ENCODE measurements around the gene LITAFD. TPM values are rescaled to one million over a fixed set of nuclear protein-coding genes. Genes with fewer than 3 reads are reported as not detected.

The LITAFD gene
- polyA plus RNA-seq, 1 of the 3 experiments (the other 2 are of a cell fraction) = not detected

DNA sequence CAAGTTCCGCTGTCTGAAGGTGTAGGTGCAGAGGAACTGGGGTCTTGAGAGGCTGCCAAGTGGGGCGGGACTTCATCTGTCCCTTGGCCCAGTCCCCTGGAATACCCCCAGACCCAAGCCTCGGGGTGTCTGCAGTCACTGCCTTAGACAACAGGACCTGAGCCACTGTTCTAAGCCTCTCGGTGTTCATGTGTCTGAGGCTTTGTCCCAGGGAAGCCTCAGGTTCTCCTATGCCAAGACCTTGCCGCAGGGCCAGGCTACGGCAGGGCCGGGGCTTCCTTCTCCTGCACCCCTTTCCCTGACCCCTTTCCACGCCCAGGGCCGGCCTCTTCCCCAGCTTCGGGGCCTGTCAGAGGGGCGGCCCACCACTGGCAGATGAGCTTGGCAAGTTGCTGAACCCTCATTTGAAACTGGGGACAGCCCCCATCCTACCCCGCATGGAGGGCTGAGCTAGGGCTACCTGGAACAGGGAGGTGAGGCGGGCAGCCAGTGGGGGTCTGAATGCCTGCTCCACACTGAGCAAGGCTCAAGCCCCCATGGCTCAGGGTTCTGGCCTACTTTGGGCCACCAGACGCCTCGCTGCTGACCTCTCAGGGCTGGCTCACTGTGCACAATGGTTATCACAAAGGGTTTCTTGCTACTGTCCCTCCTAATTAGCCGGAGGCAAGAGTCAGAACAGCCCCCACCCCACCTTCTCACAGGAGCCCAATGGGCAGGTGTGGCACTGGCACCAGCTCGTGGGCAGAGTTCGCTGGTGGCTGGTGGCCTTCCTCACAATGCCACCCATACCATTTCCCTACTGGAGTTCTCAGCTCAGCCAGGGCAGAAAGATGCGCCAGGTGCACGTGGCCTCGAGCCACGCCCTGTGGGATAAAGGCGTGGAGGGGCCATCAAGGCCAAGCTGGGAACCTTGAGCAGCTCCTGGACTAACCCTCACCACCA, 7.1 kb downstream of the LITAFD start:
- Histone ChIP-seq H3K36me3 (replicated peaks in 1 of 2; ENCODE audit: control insufficient read depth in 1 of 2, insufficient read depth in 2 of 2, low read length in 1 of 2) (peaks cover 18 to 46% of the 10 kb centered on the region in 2 experiments), H3K4me2 (no peak overlapping the region), H3K9ac (no peak overlapping the region), H2AFZ (ENCODE audit: low read depth) (no peak overlapping the region), H3K27me3 (ENCODE audit: insufficient read depth) (no peaks in the 10 kb centered on the region), H3K9me2 (no peaks in the 10 kb centered on the region), H4K20me1 (ENCODE audit: insufficient read depth) (0 out of 2 replicates have a peak, but pooled peaks cover 12% of the 10 kb centered on the region), H3K9me3 (no peaks in the 10 kb centered on the region), H3K79me2 (ENCODE audit: insufficient read depth) (no peaks in the 10 kb centered on the region), H3F3A (replicated peaks; ENCODE audit: insufficient read depth) (peaks cover 6% of the 10 kb centered on the region), H3K27ac (ENCODE audit: low read depth in 2 of 2, low read length in 1 of 2) (no peak overlapping the region), H3K4me3 (ENCODE audit: low read depth in 2 of 2, low read length in 1 of 2) (no peak overlapping the region), H3K4me1 (ENCODE audit: control insufficient read depth in 1 of 2, insufficient read depth in 2 of 2, low read depth in 1 of 2, low read length in 1 of 2) (peaks cover 9 to 42% of the 10 kb centered on the region in 2 experiments; a peak in 2 of 4 replicates)
- WGBS (ENCODE audit: low lambda C conversion rate) = over 99% methylated on average over 13 of the region's 23 CpGs
- TF ChIP-seq, protein P1, sequence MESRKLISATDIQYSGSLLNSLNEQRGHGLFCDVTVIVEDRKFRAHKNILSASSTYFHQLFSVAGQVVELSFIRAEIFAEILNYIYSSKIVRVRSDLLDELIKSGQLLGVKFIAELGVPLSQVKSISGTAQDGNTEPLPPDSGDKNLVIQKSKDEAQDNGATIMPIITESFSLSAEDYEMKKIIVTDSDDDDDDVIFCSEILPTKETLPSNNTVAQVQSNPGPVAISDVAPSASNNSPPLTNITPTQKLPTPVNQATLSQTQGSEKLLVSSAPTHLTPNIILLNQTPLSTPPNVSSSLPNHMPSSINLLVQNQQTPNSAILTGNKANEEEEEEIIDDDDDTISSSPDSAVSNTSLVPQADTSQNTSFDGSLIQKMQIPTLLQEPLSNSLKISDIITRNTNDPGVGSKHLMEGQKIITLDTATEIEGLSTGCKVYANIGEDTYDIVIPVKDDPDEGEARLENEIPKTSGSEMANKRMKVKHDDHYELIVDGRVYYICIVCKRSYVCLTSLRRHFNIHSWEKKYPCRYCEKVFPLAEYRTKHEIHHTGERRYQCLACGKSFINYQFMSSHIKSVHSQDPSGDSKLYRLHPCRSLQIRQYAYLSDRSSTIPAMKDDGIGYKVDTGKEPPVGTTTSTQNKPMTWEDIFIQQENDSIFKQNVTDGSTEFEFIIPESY (IDR thresholded peaks at IDR 0.05; ENCODE audit: borderline replicate concordance, low read depth) = no peak
- no peak for TF ChIP-seq MEF2A (IDR thresholded peaks at IDR 0.05; ENCODE audit: borderline replicate concordance, low read depth)
- TF ChIP-seq RAD21 (IDR thresholded peaks at IDR 0.05; ENCODE audit: low read length) = no peak
- no peak for TF ChIP-seq MXI1 (IDR thresholded peaks at IDR 0.05; ENCODE audit: low read depth, low read length)
- TF ChIP-seq, protein P2, sequence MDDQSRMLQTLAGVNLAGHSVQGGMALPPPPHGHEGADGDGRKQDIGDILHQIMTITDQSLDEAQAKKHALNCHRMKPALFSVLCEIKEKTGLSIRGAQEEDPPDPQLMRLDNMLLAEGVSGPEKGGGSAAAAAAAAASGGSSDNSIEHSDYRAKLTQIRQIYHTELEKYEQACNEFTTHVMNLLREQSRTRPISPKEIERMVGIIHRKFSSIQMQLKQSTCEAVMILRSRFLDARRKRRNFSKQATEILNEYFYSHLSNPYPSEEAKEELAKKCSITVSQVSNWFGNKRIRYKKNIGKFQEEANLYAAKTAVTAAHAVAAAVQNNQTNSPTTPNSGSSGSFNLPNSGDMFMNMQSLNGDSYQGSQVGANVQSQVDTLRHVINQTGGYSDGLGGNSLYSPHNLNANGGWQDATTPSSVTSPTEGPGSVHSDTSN (IDR thresholded peaks at IDR 0.05) = no peak
- TF ChIP-seq CHD2 (IDR thresholded peaks at IDR 0.05; ENCODE audit: low read length, partially characterized antibody) = no peak
- TF ChIP-seq, protein P3, sequence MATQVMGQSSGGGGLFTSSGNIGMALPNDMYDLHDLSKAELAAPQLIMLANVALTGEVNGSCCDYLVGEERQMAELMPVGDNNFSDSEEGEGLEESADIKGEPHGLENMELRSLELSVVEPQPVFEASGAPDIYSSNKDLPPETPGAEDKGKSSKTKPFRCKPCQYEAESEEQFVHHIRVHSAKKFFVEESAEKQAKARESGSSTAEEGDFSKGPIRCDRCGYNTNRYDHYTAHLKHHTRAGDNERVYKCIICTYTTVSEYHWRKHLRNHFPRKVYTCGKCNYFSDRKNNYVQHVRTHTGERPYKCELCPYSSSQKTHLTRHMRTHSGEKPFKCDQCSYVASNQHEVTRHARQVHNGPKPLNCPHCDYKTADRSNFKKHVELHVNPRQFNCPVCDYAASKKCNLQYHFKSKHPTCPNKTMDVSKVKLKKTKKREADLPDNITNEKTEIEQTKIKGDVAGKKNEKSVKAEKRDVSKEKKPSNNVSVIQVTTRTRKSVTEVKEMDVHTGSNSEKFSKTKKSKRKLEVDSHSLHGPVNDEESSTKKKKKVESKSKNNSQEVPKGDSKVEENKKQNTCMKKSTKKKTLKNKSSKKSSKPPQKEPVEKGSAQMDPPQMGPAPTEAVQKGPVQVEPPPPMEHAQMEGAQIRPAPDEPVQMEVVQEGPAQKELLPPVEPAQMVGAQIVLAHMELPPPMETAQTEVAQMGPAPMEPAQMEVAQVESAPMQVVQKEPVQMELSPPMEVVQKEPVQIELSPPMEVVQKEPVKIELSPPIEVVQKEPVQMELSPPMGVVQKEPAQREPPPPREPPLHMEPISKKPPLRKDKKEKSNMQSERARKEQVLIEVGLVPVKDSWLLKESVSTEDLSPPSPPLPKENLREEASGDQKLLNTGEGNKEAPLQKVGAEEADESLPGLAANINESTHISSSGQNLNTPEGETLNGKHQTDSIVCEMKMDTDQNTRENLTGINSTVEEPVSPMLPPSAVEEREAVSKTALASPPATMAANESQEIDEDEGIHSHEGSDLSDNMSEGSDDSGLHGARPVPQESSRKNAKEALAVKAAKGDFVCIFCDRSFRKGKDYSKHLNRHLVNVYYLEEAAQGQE (IDR thresholded peaks at IDR 0.05; ENCODE audit: low read depth, low read length) = no peak
- TF ChIP-seq TEAD4 (IDR thresholded peaks at IDR 0.05; ENCODE audit: borderline replicate concordance, insufficient read depth) = no peak
- no peak for TF ChIP-seq EP300 (IDR thresholded peaks at IDR 0.05; ENCODE audit: borderline replicate concordance in 1 of 2, low read depth in 1 of 2, low read length in 1 of 2)
- TF ChIP-seq RFX5 (IDR thresholded peaks at IDR 0.05; ENCODE audit: low read length) = no peak
- no peak for TF ChIP-seq GATA2 (CRISPR knock-in tag; IDR thresholded peaks at IDR 0.05)
- ChIA-PET POLR2A (interaction anchor here (1.3 kb wide), 1 partner anchor 47 kb away, joined by 4 read pairs; no protein-coding TSS in a partner anchor), CTCF (interaction anchor here (0.8 to 3.2 kb wide), 10 partner anchors 8 to 119 kb away, joined by 3 to 15 read pairs (median 4); no protein-coding TSS in a partner anchor)
- no peak for DNase-seq
